CD4-positive, alpha-beta T cell treated with Interleukin-1 beta for 1 hour (primary cell): ENCODE data around the gene MLLT1.
"Not testable (repeated sequence)": the region's sequence is repeated elsewhere in the genome, so short reads cannot be mapped to it uniquely, and the experiment has no call there.

ENCODE experiments used
- DNase-seq, 2 donors: peaks; one replicate each; pipeline ENCODE4 v3.0.0-alpha.2; 2020 to 2022

The MLLT1 gene

GRCh38 chr19:6279931-6280591, at the start of gene MLLT1:
Gene MLLT1, minus strand, starts transcription at chr19:6279975. Its CDS starts 191 bp downstream, at chr19:6279784.
- peak; percentile 97 for DNase-seq

GRCh38 chr19:6326815-6327214, 47.0 kb upstream of the MLLT1 start:
- DNase-seq = no peak

GRCh38 chr19:6325614-6326013, 45.8 kb upstream of the MLLT1 start:
- DNase-seq = no peak

GRCh38 chr19:6324757-6325156, 45.0 kb upstream of the MLLT1 start:
- DNase-seq = no peak

GRCh38 chr19:6322284-6322683, 42.5 kb upstream of the MLLT1 start:
- no peak for DNase-seq

- no peak for DNase-seq
Observed at GRCh38 chr19:6319376-6319775, 39.6 kb upstream of the MLLT1 start.

- no peak for DNase-seq
Observed at GRCh38 chr19:6318772-6319171, 39.0 kb upstream of the MLLT1 start.

GRCh38 chr19:6315646-6316045, 35.9 kb upstream of the MLLT1 start:
- not testable (repeated sequence) for DNase-seq

GRCh38 chr19:6313398-6313969, 33.7 kb upstream of the MLLT1 start:
- no peak for DNase-seq

- no peak for DNase-seq
Observed at GRCh38 chr19:6312018-6312417, 32.2 kb upstream of the MLLT1 start.

GRCh38 chr19:6298413-6298812, 18.6 kb upstream of the MLLT1 start:
- DNase-seq = no peak

GRCh38 chr19:6297202-6297601, 17.4 kb upstream of the MLLT1 start:
- no peak for DNase-seq

- no peak for DNase-seq
Observed at GRCh38 chr19:6292006-6292405, 12.2 kb upstream of the MLLT1 start.

- DNase-seq = no peak
Observed at GRCh38 chr19:6288737-6289136, 9.0 kb upstream of the MLLT1 start.

GRCh38 chr19:6287269-6287885, 7.6 kb upstream of the MLLT1 start:
- no peak for DNase-seq

- no peak for DNase-seq
Observed at GRCh38 chr19:6286676-6287075, 6.9 kb upstream of the MLLT1 start.

GRCh38 chr19:6282393-6282792, 2.6 kb upstream of the MLLT1 start:
- not testable (repeated sequence) for DNase-seq

GRCh38 chr19:6279620-6279930, 200 bp downstream of the MLLT1 start:
- DNase-seq = no peak

GRCh38 chr19:6278740-6279619, 795 bp downstream of the MLLT1 start:
- peak in 1 of 2 donors; percentile 7 for DNase-seq

- no peak for DNase-seq
Observed at GRCh38 chr19:6278051-6278450, 1.7 kb downstream of the MLLT1 start.

GRCh38 chr19:6276447-6276846, 3.3 kb downstream of the MLLT1 start:
- DNase-seq = no peak

- DNase-seq = no peak
Observed at GRCh38 chr19:6275170-6275744, 4.5 kb downstream of the MLLT1 start.

- DNase-seq = no peak
Observed at GRCh38 chr19:6274756-6275155, 5.0 kb downstream of the MLLT1 start.
